Stimulated activated CD8-positive, alpha-beta memory T cell treated with anti-CD3 and anti-CD28 coated beads, Interleukin-7, amount 100 ng/mL, for 1 hour (primary cell): ENCODE results near the gene RPIA.
"Not testable (repeated sequence)": the region's sequence is repeated elsewhere in the genome, so short reads cannot be mapped to it uniquely, and the experiment has no call there.

Experiments
- DNase-seq, 2 donors: peaks; one replicate each; pipeline ENCODE4 v3.0.0-alpha.2; 2020; ENCODE audit warnings: low read depth in 2 of 2

Gene RPIA

DNA sequence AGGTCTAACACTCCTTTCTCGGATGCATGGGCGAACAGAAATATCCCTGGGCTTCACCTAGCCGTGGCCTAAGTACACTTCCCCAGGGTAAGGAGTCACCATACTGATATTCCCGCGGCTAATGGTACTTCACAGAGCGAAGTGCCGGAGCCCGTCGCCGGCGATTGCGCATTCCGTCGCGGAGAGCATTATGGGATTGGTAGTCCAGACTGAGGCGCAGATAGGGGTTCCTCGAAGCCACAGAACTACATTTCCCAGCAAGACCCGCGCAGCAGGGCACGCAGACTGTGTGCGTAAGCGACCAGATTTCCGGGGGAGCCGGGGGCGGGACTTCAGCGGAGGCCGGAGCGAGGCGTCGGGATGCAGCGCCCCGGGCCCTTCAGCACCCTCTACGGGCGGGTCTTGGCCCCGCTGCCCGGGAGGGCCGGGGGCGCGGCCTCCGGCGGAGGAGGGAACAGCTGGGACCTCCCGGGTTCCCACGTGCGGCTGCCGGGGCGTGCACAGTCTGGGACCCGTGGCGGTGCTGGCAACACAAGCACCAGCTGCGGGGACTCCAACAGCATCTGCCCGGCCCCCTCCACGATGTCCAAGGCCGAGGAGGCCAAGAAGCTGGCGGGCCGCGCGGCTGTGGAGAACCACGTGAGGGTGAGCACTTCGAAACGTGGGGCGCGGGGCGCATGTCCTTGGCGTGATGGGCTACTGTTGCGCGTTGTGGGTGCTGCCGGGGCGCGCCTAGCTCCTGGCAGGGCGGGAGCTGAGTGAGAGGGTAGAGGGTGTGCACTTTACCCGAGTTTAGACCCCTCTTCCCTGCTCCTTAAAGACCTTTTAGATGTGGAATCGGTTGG is at the start of gene RPIA:
TSS of gene RPIA (plus strand) at position 335 of the 845 bp plus-strand sequence. CDS start at position 361, 26 bp downstream.
- DNase-seq = peak; percentile 97 to 98

DNA sequence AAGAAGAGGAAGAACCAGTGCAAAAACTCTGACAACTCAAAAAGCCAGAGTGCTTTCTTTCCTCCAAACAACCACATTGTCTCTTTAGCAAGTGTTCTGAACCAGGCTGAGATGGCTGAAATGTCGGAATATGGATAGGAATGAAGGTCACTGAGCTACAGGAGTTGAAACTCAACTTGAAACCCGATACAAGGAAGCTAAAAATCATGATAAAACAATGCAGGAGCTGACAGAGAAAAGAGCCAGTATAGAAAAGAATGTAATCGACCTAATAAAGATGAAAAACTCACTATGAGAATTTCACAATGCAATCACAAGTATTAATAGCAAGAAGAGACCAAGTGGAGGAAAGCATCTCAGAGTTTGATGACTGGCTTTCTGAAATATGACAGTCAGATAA is 49.2 kb upstream of the RPIA start:
- DNase-seq = no peak

DNA sequence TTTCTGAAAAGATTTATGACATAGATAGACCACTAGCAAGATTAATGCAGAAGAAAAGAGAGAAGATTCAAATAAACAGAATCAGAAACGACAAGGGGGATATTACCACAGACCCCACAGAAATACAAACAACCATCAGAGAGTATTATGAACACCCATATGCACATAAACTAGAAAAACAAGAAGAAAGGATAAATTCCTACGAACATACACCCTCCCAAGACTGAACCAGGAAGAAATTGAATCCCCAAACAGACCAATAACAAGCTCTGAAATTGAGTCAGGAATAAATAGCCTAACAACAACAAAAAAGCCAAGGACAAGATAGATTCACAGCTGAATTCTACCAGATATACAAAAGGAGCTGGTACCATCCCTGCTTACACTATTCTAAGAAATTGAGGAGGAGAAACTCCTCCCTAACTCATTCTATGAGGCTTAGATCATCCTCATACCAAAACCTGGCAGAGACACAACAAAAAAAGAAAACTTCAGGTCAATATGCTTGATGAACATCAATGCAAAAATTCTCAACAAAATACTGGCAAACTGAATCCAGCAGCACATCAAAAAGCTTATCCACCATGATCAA is 46.1 kb upstream of the RPIA start:
- DNase-seq = not testable (repeated sequence)

DNA sequence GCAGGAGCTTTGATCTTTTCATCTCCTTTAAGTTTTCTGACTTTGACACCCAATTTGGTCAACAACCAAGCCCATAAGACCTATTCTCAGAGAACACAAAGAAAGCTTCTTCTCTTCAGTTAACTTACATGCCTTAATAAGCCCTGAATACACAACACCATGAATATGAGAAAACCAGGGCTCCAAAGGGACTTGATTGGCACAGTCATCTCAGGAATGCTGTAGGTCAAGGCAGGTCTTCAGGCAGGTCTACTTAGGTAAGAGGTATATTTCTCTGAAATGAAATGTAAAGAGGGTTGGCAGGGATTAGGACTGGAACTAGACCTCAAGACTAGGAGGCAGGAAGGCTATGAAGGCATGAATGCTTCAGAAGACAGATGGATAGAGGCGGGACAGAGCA is 39.8 kb upstream of the RPIA start:
- no peak for DNase-seq

DNA sequence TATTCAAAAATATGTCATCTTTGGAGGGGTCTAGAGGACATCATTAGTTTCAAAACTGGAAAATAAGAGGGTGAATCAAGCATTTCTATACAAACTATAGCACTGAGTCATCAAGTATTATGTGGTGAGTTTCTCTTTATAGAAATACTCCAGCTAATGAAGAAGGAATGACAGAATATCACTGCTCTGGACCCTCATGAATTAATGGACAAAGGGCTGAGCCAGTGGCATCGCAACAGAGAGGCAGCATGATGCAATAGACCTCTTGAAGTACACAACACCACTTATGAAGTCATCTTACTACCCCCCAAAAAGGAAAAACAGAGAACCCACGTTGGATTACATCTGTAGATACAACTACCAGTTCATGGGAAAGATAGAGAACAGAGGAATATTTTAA is 36.8 kb upstream of the RPIA start:
- no peak for DNase-seq

DNA sequence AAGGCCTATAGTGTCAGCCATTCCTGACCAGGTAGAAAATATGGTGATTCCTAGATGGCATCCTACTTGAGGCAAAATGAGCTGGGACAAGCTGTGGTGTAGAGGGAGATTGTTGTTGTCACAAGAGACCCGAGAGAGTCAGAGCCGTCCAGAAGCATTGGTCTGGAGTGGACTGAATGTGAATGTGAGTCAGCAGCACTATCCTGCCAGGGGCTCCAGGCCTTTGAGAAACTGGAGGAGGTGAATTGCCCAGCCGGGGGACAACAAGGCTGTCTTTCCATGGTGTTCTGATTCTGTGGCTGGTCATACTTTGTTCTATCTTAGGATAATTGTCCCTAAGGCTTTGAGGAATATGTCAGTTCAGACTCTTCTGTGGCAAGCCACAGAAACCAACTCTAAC is 34.8 kb upstream of the RPIA start:
- no peak for DNase-seq

DNA sequence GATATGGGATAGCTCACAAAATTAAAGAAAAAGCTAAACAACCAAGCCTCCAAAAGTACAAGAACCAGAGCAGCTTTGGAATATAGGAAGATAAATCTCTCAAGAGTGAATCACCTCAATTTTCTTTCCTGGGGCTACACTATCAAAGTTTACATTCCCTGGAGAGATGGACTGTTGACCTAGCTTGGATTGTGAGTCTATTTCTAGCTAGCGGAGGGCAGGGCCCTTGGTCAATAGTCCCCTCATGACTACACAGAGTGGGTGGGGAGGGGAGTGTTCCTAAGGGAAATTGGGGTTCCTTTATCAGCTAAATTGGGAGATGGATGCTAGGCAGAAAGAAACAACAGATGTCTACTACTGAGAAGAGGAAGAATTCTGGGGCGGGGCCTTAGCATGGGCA is 34.3 kb upstream of the RPIA start:
- DNase-seq = no peak

DNA sequence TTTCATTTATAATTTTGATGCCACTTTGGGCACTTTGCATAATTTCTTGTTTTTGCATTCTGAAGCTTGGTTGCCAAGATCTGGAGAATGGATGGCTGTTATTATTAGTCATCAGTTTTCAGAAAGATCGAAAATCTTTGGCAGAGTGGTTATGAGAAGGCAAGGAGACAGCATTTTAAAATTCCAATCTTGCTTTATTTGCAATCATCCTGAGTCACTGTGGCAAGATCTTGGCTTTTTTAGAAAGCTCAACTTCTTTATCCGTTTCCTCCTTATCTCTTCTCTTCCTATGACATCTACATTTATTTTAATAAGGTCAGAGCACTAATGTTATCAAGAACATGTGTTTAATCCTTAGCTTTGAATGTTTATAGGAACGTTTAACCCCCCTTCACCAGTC is 33.1 kb upstream of the RPIA start:
- DNase-seq = no peak

DNA sequence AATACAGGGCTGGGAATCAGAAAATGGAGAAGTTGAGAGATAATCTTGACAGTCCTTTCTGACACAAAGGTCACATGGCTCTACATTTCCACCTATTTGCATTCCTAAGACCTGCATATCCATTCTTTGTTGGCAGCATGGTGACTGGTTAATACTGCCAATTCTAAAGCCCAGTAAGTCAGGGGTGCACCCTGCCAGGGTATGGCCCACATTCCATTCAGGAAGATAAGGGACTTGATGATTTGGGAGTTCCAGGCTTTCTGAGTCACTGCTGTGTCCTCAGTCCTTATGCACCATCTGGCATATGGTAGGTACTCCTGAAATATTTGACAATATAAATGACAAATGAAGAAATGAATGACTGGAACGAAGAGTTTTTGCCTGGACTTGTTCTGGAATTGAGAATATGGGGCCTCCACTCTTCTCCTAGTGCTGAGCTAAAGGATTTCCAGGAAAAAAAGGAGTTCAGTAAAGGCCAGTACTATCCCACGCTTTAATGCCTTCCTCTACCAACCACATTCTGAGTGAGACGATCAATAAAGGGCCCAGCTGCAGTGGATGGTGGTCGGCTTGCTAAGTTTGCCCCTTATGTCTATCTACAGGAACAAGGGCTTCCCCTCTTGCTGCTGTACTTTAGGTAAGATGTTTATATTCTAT is 32.5 kb upstream of the RPIA start:
- no peak for DNase-seq

DNA sequence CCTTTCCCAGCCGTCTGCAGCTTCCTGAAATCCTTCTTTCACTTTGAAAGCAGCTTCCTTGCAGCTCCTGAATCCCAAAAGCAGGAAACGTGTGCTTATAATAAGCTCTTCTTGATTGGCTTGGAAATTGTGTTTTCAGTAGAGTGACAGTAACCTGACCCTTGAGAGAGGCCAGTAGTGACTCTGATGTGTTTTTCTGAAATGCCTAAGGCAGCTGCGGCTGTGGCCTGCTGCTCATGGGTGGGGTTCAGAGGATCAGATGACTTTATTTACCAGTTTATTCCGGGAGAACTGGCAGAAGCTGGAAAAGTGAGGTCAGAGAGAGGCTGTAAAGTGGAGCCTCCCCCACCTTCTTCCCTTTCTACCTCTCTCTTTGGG is 31.9 kb upstream of the RPIA start:
- no peak for DNase-seq

DNA sequence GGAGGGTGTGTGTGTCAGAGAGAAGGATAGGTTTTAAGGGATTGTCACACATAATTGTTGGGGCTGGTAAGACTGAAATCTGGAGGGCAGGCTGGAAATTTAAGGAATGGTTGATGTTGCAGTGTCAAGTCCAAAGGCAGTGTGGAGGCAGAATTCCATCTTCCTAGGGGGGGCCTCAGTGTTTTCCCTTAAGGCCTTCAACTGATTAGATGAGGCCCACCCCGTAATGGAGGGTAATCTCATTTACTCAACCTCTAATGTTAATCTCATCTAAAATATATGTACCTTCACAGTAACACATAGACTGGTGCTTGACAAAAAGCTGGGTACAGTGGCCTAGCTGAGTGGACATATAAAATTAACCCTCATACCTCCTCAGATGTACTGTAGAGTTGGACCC is 30.9 kb upstream of the RPIA start:
- no peak for DNase-seq

DNA sequence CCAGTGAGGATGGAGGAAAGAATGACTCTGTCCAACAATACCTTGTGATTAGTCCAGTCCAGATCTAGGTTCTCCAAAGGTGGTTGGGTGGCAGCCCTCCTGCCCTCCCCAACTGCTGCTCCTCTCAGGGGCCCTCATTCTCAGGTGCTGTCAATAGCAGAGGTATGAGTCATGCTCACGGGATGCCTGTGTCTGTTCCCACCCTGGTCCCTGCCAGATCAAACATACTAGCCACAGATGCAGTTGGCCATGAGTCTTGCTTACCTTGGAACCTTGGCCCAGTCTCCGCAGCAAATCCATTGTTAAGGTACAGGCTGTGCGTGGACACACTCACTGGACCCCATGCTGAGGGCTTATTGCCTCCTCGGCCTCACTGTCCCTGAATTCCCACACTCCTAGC is 24.9 kb upstream of the RPIA start:
- no peak for DNase-seq

DNA sequence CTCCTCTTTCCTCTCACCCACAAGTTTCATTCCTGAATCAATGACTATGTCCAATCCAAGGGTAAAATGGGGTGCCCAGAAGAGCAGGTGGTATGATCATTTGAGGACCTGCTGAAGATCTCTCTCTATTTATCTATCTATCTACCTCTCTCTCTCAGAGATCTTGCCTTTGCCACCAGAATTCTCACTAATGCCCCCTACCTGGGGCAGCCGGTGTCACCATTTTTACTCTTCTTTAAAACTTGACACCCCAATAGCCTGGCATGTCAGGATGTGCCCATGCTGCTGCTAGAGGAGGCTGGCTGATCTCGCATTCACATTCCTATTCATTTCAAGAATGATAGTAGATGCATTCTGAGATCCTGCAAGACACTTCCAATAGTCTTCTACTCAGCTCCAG is 24.3 kb upstream of the RPIA start:
- no peak for DNase-seq

DNA sequence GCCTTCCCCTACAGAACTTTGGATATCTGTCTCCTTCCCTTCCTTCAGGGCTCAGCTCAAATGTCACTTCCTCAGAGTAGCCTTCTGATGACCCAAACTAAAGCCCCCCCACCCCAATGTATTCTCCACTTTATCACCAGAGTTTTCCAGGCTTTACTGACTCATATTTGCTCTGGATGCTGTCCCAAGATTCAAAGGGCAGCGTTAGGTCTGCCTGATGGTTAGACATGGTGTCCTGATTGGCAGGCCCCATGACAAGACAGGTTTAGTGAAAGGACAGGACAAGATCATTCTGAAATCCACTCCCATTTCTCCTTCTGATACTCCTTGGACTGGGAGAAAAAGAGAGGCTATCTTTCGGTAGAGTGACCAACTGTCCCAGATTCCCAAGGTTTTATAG is 22.6 kb upstream of the RPIA start:
- DNase-seq = no peak

DNA sequence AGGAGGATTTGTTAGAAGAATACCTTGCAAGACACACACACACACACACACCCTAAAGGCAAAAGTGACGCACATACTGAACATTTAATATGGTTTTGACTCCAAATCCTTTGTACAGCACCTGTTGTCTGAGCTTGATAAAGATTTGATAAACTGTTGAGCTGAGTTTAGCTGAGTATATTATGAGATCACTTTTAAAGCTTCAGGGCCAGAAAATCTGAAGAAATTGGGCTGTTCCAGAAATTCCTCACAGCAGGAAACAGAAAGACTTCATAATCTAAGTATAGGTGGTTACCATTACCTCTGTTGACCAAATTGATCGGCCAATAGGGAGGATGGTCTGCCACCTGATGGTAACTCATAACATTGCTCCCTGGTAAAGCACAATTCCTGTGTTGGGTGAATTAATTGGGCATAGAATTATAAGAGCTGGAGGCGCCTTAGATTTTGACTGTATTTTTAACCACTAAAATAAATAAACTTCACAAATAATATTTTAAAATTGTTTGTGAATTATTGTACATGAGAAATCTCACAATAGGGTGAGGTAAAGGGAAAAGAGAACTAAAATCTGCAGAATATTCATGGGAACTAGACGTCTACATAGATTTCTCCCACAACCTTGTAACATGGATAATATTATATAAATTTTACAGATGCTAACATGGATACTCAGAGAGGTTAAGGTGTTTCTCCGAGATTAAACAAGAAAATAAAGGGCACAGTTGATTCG is 21.8 kb upstream of the RPIA start:
- DNase-seq = no peak

DNA sequence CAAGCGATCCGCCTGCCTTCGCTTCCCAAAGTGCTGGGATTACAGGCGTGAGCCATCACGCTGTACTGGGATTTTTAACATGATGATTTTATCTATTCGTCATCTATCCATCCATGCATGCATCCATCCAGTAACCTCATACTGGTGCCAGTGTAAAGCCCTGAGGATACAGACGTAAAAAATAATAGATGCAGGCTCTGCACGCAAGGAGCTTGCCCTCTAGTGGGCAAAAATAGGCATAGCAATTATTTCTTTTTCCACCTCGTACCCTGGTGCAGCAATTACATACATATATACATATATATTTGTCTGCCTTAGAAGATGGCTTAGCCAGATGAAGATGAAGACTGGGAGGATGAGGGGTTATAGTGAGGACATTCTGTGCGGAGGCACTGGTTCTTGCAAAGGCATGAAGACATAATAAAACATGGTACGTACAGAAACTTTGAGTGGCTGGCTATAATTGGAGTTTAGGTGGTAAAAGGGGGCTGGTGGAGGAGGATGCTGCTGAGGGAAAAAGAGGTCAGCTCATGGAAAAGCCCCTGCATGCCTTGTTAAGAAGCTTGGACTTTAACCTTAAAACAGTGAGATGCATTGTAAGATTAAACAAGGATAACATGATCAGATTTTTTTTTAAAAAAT is 19.6 kb upstream of the RPIA start:
- no peak for DNase-seq

DNA sequence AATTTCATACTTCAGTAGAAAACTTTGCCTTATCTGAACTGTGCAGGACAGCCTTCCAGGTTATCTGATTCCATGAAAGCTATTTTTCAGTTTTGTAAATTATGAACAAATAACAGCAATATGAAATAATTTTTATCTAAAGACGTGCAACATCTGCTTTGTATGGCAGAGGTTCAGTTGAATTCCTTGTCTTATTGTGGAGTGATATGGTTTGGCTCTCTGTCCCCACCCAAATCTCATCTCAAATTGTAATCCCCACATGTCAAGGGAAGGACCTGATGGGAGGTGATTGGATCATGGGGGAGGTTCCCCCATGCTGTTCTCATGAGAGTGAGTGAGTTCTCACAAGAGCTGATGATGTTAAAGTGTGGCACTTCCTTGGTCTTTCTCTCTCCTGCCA is 18.1 kb upstream of the RPIA start:
- no peak for DNase-seq

DNA sequence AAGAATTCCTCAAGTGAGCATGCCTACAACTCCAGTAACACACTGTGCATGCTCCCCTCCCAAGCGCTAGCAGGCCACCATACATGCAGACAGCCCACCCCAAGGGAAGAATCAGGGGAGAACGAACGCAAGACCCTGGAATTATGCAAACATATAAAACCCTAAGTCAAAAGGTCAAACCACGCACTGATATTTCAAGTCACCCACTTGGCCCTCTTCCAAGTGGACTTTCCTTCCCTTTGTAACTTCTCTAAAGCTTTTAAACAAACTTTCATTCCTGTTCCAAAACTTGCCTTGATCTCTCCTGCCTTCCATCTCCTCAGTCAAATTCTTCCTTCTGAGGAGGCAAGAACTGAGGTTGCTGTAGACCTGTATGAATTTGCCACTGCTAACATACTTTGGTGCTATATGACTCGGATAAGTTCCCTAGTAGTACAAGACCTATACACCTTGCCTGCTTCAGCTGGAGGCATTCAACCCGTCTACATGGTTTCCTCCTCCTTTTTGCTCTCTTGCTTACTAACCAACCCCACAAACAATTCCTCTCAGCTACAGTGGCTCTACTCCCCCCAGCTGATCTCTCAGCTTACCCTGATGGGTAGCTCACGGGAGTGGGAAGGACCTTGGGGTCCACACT is 11.1 kb upstream of the RPIA start:
- DNase-seq = no peak

DNA sequence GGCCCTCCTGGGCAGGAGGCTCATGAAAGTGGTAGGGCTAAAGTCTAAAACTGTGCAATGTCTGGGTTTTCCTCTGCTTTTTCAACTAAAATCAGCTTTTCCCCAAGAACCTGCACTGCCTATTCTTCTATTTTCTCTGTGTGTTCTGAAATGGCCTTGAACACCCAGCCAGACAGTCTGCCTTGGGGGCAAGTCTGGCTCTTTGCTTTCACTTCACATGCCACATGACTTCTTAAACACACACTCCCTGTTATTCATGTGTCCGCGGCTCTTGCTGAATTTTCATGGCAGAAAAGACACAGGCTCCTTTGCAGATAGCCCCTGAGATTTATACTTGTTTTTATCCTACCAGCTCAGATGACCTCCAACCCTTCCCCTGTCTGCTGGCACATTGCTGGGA is 10.6 kb upstream of the RPIA start:
- DNase-seq = no peak

DNA sequence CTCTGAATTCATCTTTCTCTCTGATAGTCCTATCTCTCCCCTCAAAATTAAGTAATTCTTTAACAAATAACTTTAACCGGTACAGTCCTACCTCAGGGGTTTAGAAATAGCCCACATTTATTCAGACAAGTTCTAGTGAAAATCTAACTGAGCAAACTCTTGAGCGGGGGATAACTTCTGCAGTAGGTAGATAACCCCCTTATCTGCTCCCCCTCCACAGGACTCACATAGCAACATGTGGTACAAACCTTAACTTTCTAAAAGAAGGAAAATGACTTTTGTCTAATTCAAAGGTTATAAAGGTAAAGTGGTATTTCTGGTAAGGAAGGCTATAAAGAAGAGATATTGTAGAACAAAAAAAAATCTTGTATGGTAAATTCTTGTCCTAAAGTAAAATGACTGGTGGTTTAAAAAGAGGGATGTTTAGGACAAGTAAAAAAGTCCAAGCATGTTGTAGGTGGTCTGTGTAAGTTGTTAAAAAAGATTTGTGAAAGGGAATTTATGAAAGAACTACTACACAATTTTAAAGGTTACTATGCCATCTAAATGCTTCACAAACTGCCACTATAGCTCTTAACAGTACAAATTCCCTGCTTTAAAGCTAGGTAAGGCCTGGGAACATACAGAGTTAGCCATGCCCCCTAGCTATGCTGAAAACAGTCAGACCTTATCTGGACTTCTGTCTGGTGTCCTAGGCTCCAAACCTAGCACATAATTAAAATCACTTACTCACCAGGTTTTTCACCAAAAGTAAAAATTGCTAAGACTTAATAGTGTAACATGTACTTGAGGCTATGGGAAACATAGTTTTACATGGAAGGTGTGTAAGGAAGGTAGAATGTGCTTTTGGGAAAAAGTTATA is 8.1 kb upstream of the RPIA start:
- DNase-seq = no peak

DNA sequence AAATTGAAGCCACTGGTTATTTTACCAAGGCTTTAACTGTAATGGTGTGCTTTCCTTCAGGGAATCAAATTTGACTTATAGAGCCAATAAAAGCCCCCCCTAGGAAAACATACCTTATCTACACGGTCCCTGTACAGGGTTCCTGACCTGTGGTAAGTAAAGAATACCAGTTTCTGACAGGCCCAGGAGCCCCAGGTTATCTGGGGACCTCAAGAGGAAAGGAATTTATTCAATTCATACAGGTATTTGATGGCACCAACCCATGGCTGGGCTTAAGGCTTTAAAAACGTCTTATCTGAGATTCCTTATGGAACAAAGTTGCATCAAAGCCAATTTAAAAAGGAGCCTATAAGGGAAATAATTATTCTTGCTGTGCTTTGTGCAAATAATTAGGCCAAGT is 7.0 kb upstream of the RPIA start:
- no peak for DNase-seq
